Stimulated activated CD8-positive, alpha-beta memory T cell treated with anti-CD3 and anti-CD28 coated beads, Interleukin-7, amount 100 ng/mL, for 1 hour (primary cell): ENCODE results near the gene NEK2.
"Not testable (repeated sequence)": the region's sequence is repeated elsewhere in the genome, so short reads cannot be mapped to it uniquely, and the experiment has no call there.

ENCODE experiments used
- DNase-seq, 2 donors: peaks; one replicate each; pipeline ENCODE4 v3.0.0-alpha.2; 2020; ENCODE audit warnings: low read depth in 2 of 2

NEK2 gene

GRCh38 chr1:211675230-211676105, at the start of gene NEK2:
TSS of gene NEK2 (minus strand) at chr1:211675621. CDS start at chr1:211675479, 142 bp downstream.
- peak; percentile 49 to 62 for DNase-seq

- no peak for DNase-seq
Observed at GRCh38 chr1:211724687-211725196, 49.3 kb upstream of the NEK2 start.

GRCh38 chr1:211723273-211723672, 47.9 kb upstream of the NEK2 start:
- DNase-seq = no peak

GRCh38 chr1:211722277-211723175, 47.1 kb upstream of the NEK2 start:
- DNase-seq = no peak

GRCh38 chr1:211716555-211716954, 41.1 kb upstream of the NEK2 start:
- not testable (repeated sequence) for DNase-seq

GRCh38 chr1:211715971-211716370, 40.5 kb upstream of the NEK2 start:
- DNase-seq = no peak

- DNase-seq = no peak
Observed at GRCh38 chr1:211714154-211714553, 38.7 kb upstream of the NEK2 start.

GRCh38 chr1:211713231-211713630, 37.8 kb upstream of the NEK2 start:
- no peak for DNase-seq

GRCh38 chr1:211711315-211711705, 35.9 kb upstream of the NEK2 start:
- no peak for DNase-seq

GRCh38 chr1:211710566-211711314, 35.3 kb upstream of the NEK2 start:
- DNase-seq = no peak

GRCh38 chr1:211708926-211709325, 33.5 kb upstream of the NEK2 start:
- no peak for DNase-seq

GRCh38 chr1:211708006-211708405, 32.6 kb upstream of the NEK2 start:
- no peak for DNase-seq

GRCh38 chr1:211705467-211706091, 30.2 kb upstream of the NEK2 start:
- no peak for DNase-seq

- DNase-seq = no peak
Observed at GRCh38 chr1:211704543-211704942, 29.1 kb upstream of the NEK2 start.

GRCh38 chr1:211703812-211704537, 28.6 kb upstream of the NEK2 start:
- no peak for DNase-seq

- no peak for DNase-seq
Observed at GRCh38 chr1:211701733-211702132, 26.3 kb upstream of the NEK2 start.

GRCh38 chr1:211699059-211699458, 23.6 kb upstream of the NEK2 start:
- no peak for DNase-seq

GRCh38 chr1:211698161-211699026, 23.0 kb upstream of the NEK2 start:
- DNase-seq = peak; percentile 58 to 74

GRCh38 chr1:211697356-211697755, 21.9 kb upstream of the NEK2 start:
- no peak for DNase-seq
